Fibroblast of villous mesenchyme (primary cell): ENCODE measurements around the gene TRIM61. TPM values are rescaled to one million over a fixed set of nuclear protein-coding genes. Genes with fewer than 3 reads are reported as not detected.
"Not testable (repeated sequence)": the region's sequence is repeated elsewhere in the genome, so short reads cannot be mapped to it uniquely, and the experiment has no call there.

Experiments used
- DNase-seq: peaks from one replicate; pipeline ENCODE4 v3.0.0-alpha.2; 2010; ENCODE audit warnings: low read depth
- H3K4me3 ChIP-seq: 2 replicates; pipeline ENCODE4 v1.5.1; 2011; ENCODE audit warnings: low read depth, mild to moderate bottlenecking, low read length
- total RNA-seq: library from RNA; depleted of rRNA; stranded (reverse); fragments of >200 nt; gene quantifications from 2 replicates; pipeline ENCODE4 v1.2.3, GENCODE V29; 2012
- TF ChIP-seq, protein P1 (sequence below): IDR thresholded peaks from 2 replicates; pipeline ENCODE4 v1.5.1; 2012; ENCODE audit warnings: low read depth, mild to moderate bottlenecking, low read length; ENCODE audit not compliant: insufficient read depth

Gene TRIM61
- total RNA-seq, 1 donor = 1.7 TPM

DNA sequence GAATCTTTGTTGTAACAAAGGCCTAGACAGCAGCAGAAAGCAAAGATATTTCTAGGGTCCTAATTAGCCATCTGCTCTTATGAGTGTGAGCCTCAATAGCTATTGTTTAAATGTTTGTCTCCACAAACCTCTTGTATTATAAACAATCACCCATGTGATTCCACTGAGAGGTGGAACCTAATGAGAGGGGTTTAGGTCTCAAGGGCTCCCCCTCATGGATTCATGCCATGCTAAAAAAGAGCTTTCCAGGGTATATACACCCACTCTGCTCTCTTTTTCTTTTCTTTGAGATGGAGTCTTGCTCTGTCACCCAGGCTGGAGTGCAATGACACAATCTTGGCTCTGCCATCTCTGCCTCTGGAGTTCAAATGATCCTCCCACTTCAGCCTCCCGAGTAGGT is 42.1 kb downstream of the TRIM61 start:
- TF ChIP-seq, protein P1, sequence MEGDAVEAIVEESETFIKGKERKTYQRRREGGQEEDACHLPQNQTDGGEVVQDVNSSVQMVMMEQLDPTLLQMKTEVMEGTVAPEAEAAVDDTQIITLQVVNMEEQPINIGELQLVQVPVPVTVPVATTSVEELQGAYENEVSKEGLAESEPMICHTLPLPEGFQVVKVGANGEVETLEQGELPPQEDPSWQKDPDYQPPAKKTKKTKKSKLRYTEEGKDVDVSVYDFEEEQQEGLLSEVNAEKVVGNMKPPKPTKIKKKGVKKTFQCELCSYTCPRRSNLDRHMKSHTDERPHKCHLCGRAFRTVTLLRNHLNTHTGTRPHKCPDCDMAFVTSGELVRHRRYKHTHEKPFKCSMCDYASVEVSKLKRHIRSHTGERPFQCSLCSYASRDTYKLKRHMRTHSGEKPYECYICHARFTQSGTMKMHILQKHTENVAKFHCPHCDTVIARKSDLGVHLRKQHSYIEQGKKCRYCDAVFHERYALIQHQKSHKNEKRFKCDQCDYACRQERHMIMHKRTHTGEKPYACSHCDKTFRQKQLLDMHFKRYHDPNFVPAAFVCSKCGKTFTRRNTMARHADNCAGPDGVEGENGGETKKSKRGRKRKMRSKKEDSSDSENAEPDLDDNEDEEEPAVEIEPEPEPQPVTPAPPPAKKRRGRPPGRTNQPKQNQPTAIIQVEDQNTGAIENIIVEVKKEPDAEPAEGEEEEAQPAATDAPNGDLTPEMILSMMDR = no peak
- H3K4me3 ChIP-seq = no peak overlapping the region
- no peak for DNase-seq

DNA sequence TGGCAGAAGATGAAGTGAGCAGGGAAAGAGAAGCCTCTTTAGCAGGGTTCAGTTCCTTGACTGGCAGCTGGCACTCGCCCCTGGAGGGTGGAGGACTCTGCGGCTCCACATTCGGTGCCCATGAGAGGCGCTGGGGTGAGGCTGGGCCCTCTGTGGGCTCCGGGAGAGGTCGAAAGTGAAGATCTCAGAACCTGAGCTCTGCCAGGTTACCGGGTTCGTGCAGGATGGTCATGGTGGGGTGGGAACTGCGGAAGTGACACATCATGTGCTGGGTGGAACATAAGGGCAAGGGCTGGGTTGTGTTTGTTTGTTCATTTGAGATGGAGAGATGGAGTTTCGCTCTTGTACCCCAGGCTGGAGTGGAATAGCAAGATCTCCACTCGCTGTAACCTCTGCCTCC is 44.2 kb downstream of the TRIM61 start:
- H3K4me3 ChIP-seq = no peak overlapping the region
- DNase-seq = no peak
- TF ChIP-seq, protein P1 = no peak

DNA sequence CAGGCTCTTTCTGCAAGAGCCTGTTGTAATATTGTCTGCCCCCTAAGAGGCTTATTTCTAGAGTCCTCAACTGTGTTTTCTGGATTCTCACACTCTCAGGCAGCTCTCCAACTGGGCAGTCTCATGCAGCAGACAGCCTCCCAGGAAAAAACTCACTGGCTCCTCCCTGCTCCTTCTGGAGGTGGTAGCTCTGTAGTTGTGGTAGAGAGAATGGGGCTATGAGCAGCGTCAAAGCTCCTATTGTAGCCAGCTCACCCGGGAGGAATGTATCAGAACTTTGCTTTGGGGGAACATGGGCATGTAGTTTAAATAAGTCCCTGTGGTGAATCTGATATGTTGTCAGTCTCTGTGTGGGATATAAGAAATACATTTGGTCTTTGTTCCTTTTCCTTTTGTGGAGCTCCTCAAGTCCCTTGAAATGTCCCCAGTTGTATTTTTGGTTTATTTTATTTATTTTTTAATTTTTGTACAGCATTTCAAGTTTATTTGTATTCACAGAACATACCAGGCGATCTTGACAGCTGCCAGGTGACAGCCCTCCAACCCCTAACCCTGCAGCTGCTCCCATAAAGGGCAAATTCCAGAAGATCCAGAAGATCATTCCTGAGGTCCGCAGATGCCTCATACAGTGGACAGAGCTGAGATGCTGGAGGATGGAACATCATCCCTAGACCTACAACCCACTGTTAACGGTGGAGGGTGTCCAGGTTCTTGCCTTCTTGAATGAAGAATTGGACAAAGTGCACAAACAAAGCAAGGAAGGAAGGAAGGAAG is 45.7 kb downstream of the TRIM61 start:
- DNase-seq = no peak
- H3K4me3 ChIP-seq = no peak overlapping the region
- TF ChIP-seq, protein P1 = no peak

DNA sequence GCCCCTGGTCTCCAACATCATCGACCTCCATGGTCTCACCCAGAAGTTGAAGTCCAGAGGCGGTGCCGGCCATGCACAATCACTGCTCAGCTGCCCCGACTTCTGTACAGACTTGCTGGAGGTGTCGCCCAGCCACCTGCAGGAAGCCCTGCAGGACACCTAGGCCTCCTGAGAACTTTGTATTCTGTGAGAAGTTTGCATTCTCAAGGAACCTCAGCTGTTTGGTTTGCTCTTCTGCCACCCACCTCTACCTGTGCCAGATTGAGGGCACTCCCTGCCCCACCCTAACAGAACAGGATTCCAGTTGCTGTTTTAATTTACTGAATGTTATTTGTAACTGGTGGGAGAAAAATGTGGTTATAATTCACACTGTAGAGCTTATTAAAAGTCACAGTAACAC is 46.8 kb downstream of the TRIM61 start:
- DNase-seq = no peak
- TF ChIP-seq, protein P1 = no peak
- no peak overlapping the region for H3K4me3 ChIP-seq

DNA sequence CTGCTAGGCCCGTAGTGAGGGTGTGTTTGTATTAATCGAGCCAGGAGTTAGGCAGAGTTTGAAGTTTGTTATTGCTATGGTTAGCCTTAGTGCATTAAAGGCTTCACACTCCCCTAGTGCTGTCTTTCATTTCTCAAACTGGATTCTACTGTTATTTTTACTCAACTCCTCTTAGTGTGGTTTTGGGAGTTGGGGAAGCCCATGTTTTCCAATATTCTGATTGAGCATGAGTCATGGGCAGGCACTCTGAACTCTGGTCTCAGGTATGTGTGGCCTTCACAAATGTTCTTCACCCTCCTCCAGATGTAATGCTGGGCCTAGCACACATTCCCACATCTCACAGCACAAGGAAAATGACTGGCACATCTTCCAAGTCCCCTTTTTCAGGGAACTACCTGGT is 50.4 kb downstream of the TRIM61 start:
- not testable (repeated sequence) for H3K4me3 ChIP-seq, DNase-seq

GRCh38 chr4:164926301-164926700 is 51.2 kb downstream of the TRIM61 start:
- TF ChIP-seq, protein P1 = no peak
- H3K4me3 ChIP-seq = no peak overlapping the region
- no peak for DNase-seq

DNA sequence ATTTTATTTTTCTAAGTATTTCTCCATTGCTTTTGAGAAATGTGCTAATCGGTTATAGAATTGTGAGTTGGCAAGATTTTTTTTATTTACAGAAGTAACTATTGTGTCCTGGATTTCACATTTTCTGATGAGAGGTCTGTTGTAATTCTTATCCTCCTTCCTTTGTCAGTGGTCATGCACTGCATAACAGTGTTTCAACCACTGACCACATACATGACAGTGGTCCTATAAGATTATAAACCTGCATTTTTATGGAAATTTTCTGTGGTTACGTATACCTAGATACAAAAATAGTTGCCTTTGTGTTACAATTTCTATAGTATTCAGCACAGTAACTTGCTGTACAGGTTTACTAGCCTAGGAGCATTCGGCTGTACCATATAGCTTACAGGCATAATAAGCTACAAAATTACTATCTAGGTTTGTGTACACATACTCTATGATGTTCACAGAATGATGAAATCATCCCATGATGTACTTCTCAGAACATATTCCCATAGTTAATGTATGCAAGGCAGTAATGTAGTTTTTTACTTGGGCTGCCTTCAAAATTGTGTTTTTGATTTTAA is 52.7 kb downstream of the TRIM61 start:
- TF ChIP-seq, protein P1 = no peak
- no peak overlapping the region for H3K4me3 ChIP-seq
- DNase-seq = no peak
